Measurements from ENCODE around the gene NKD2. TPM values are rescaled to one million over a fixed set of nuclear protein-coding genes. Genes with fewer than 3 reads are reported as not detected.

Gene NKD2
- total and polyA plus RNA-seq, 9 of the 15 experiments (the other 6 are each of a cell fraction or from before 2014, with no cell fraction given), result 0.09 to 0.64 (median 0.27) TPM; not detected in 5

GRCh38 chr5:1004461-1005248 is 3.9 kb upstream of the NKD2 start (continued):
- TF ChIP-seq, protein P1, sequence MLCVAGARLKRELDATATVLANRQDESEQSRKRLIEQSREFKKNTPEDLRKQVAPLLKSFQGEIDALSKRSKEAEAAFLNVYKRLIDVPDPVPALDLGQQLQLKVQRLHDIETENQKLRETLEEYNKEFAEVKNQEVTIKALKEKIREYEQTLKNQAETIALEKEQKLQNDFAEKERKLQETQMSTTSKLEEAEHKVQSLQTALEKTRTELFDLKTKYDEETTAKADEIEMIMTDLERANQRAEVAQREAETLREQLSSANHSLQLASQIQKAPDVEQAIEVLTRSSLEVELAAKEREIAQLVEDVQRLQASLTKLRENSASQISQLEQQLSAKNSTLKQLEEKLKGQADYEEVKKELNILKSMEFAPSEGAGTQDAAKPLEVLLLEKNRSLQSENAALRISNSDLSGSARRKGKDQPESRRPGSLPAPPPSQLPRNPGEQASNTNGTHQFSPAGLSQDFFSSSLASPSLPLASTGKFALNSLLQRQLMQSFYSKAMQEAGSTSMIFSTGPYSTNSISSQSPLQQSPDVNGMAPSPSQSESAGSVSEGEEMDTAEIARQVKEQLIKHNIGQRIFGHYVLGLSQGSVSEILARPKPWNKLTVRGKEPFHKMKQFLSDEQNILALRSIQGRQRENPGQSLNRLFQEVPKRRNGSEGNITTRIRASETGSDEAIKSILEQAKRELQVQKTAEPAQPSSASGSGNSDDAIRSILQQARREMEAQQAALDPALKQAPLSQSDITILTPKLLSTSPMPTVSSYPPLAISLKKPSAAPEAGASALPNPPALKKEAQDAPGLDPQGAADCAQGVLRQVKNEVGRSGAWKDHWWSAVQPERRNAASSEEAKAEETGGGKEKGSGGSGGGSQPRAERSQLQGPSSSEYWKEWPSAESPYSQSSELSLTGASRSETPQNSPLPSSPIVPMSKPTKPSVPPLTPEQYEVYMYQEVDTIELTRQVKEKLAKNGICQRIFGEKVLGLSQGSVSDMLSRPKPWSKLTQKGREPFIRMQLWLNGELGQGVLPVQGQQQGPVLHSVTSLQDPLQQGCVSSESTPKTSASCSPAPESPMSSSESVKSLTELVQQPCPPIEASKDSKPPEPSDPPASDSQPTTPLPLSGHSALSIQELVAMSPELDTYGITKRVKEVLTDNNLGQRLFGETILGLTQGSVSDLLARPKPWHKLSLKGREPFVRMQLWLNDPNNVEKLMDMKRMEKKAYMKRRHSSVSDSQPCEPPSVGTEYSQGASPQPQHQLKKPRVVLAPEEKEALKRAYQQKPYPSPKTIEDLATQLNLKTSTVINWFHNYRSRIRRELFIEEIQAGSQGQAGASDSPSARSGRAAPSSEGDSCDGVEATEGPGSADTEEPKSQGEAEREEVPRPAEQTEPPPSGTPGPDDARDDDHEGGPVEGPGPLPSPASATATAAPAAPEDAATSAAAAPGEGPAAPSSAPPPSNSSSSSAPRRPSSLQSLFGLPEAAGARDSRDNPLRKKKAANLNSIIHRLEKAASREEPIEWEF (CRISPR knock-in tag; IDR thresholded peaks at IDR 0.05), result no peak
- TF ChIP-seq, protein P2, sequence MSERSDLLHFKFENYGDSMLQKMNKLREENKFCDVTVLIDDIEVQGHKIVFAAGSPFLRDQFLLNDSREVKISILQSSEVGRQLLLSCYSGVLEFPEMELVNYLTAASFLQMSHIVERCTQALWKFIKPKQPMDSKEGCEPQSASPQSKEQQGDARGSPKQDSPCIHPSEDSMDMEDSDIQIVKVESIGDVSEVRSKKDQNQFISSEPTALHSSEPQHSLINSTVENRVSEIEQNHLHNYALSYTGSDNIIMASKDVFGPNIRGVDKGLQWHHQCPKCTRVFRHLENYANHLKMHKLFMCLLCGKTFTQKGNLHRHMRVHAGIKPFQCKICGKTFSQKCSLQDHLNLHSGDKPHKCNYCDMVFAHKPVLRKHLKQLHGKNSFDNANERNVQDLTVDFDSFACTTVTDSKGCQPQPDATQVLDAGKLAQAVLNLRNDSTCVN (CRISPR knock-in tag; IDR thresholded peaks at IDR 0.05), result no peak
- TF ChIP-seq ARID2 (IDR thresholded peaks at IDR 0.05), result no peak
- 0 out of 2 replicates have a peak, but pooled peaks have one; percentile 78 for TF ChIP-seq TARDBP (IDR thresholded peaks at IDR 0.05)
- TF ChIP-seq POLR2AphosphoS2 (IDR thresholded peaks at IDR 0.05; ENCODE audit: low read length), result no peak
- TF ChIP-seq GTF2B (IDR thresholded peaks at IDR 0.05; ENCODE audit: extremely low read depth, insufficient read length), result no peak
- TF ChIP-seq PHTF2 (CRISPR knock-in tag; IDR thresholded peaks at IDR 0.05), result no peak
- TF ChIP-seq, protein P3, sequence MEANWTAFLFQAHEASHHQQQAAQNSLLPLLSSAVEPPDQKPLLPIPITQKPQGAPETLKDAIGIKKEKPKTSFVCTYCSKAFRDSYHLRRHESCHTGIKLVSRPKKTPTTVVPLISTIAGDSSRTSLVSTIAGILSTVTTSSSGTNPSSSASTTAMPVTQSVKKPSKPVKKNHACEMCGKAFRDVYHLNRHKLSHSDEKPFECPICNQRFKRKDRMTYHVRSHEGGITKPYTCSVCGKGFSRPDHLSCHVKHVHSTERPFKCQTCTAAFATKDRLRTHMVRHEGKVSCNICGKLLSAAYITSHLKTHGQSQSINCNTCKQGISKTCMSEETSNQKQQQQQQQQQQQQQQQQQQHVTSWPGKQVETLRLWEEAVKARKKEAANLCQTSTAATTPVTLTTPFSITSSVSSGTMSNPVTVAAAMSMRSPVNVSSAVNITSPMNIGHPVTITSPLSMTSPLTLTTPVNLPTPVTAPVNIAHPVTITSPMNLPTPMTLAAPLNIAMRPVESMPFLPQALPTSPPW (CRISPR knock-in tag; IDR thresholded peaks at IDR 0.05), result peak; percentile 87
- no peak for TF ChIP-seq LARP7 (IDR thresholded peaks at IDR 0.05)
- TF ChIP-seq ZNF282 (CRISPR knock-in tag; IDR thresholded peaks at IDR 0.05), result no peak
- no peak for TF ChIP-seq RERE (CRISPR knock-in tag; IDR thresholded peaks at IDR 0.05; ENCODE audit: borderline replicate concordance)
- no peak for TF ChIP-seq ZNF253 (CRISPR knock-in tag; conservative IDR thresholded peaks at IDR 0.05)
- TF ChIP-seq MAFF (IDR thresholded peaks at IDR 0.05; ENCODE audit: low read length), result no peak

All from K562 (cell line).